CD4-positive, alpha-beta memory T cell (primary cell): ENCODE data around the gene FSHB. TPM values are rescaled to one million over a fixed set of nuclear protein-coding genes. Genes with fewer than 3 reads are reported as not detected.
"Not testable (repeated sequence)": the region's sequence is repeated elsewhere in the genome, so short reads cannot be mapped to it uniquely, and the experiment has no call there.

Experiments
- CTCF ChIA-PET: fragments of 350-600 bp; sonication (Branson Sonifier 250); formaldehyde crosslinking; loops from one replicate; lab custom pipeline; 2021; ENCODE audit warnings: inconsistent platforms; ENCODE audit not compliant: partially characterized antibody; lab: Charles Lee
- POLR2A ChIA-PET: fragments of 350-600 bp; sonication (Branson Sonifier 250); formaldehyde crosslinking; loops from one replicate; lab custom pipeline; 2021; ENCODE audit not compliant: partially characterized antibody; lab: Charles Lee
- DNase-seq, 5 donors: peaks; one replicate each; pipeline versions ENCODE4 v3.0.0 to v3.0.0-alpha.2; 2020 to 2022; ENCODE audit warnings: mixed read lengths in 1 of 5
- H3K27ac ChIP-seq: one replicate; pipeline ENCODE4 v1.7.0; 2013; ENCODE audit warnings: low read depth, low read length
- H3K27me3 ChIP-seq: 2 replicates; pipeline ENCODE4 v1.7.0; 2013; ENCODE audit warnings: mild to moderate bottlenecking, low read length, moderate library complexity; ENCODE audit not compliant: insufficient read depth
- H3K36me3 ChIP-seq: 2 replicates; pipeline ENCODE4 v1.7.0; 2013; ENCODE audit warnings: mild to moderate bottlenecking, low read length, moderate library complexity; ENCODE audit not compliant: insufficient read depth
- H3K4me1 ChIP-seq: 2 replicates; pipeline ENCODE4 v1.7.0; 2013; ENCODE audit warnings: mild to moderate bottlenecking, low read length, moderate library complexity; ENCODE audit not compliant: insufficient read depth
- H3K4me3 ChIP-seq, 2 donors: one replicate each; pipeline ENCODE4 v1.7.0; 2013; ENCODE audit warnings: low read length in 2 of 2, mild to moderate bottlenecking in 1 of 2
- H3K9me3 ChIP-seq, 2 donors: one replicate each; pipeline ENCODE4 v1.7.0; 2013; ENCODE audit warnings: low read length in 2 of 2, control low read depth in 1 of 2; ENCODE audit not compliant: control insufficient read depth in 1 of 2
- H3K27ac Mint-ChIP-seq, 7 donors: one replicate each; pipeline ENCODE4 v1.8.0; 2020 to 2021; ENCODE audit warnings: mixed read lengths in 7 of 7, mild to moderate bottlenecking in 6 of 7, inconsistent platforms in 3 of 7, moderate library complexity in 3 of 7
- H3K27me3 Mint-ChIP-seq, 2 donors: one replicate each; pipeline ENCODE4 v1.8.0; 2020 to 2021; ENCODE audit warnings: mixed read lengths in 2 of 2
- H3K36me3 Mint-ChIP-seq, 2 donors: one replicate each; pipeline ENCODE4 v1.8.0; 2020 to 2021; ENCODE audit warnings: mixed read lengths in 2 of 2, inconsistent platforms in 1 of 2, mild to moderate bottlenecking in 1 of 2
- H3K4me1 Mint-ChIP-seq, 4 donors: one replicate each; pipeline ENCODE4 v1.8.0; 2020 to 2021; ENCODE audit warnings: mixed read lengths in 4 of 4, mild to moderate bottlenecking in 1 of 4
- H3K4me3 Mint-ChIP-seq, 8 donors: one replicate each; pipeline ENCODE4 v1.8.0; 2020 to 2021; ENCODE audit warnings: mixed read lengths in 8 of 8, mild to moderate bottlenecking in 7 of 8, moderate library complexity in 6 of 8, inconsistent platforms in 3 of 8
- H3K9me3 Mint-ChIP-seq, 8 donors: one replicate each; pipeline ENCODE4 v1.8.0; 2020 to 2021; ENCODE audit warnings: mixed read lengths in 8 of 8, mild to moderate bottlenecking in 5 of 8, inconsistent platforms in 3 of 8, moderate library complexity in 1 of 8
- intact Hi-C: fragments of 100-400 bp; cut with micrococcal nuclease; formaldehyde crosslinking; loops from one replicate; pipeline ENCODE4 v1.15.1; 2023
- polyA plus RNA-seq, 2 donors: library from polyadenylated mRNA; unstranded; fragments of 300-500 nt; fragmentation: Illumina TruSeq; gene quantifications; one replicate each; pipeline ENCODE4 v1.2.3, GENCODE V29; 2021
- total RNA-seq, 2 experiments: library from RNA; stranded (reverse); gene quantifications; one replicate each; pipeline ENCODE4 v1.2.3, GENCODE V29; 2021

The FSHB gene
- total RNA-seq, result not detected
- not detected for polyA plus RNA-seq

DNA sequence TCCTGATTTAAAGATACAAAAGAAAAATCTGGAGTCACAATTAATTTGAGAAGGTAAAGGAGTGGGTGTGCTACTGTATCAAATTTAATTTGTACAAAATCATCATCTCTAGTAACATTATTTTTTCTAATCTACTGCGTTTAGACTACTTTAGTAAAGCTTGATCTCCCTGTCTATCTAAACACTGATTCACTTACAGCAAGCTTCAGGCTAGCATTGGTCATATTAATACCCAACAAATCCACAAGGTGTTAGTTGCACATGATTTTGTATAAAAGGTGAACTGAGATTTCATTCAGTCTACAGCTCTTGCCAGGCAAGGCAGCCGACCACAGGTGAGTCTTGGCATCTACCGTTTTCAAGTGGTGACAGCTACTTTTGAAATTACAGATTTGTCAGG, at the start of gene FSHB:
FSHB (plus strand) TSS at position 301 of the 400 bp plus-strand sequence. CDS start 889 bp downstream, outside the sequence.
- intact Hi-C loops, result no loop called here
- H3K27ac Mint-ChIP-seq, result no peak within 1 kb of the TSS
- ChIA-PET CTCF (no interaction called here), POLR2A (no interaction called here)
- no peaks in the 10 kb centered on the region for H3K27me3 ChIP-seq
- H3K36me3 ChIP-seq, result no peaks in the 10 kb centered on the region
- H3K27ac ChIP-seq, result no peak within 1 kb of the TSS
- no peaks in the 10 kb centered on the region for H3K9me3 ChIP-seq
- no peak within 1 kb of the TSS for H3K4me3 ChIP-seq
- H3K4me1 ChIP-seq, result no peaks in the 10 kb centered on the region
- peaks cover 0 to 3% of the 10 kb centered on the region in 2 donors for H3K36me3 Mint-ChIP-seq
- no peaks in the 10 kb centered on the region for H3K4me1 Mint-ChIP-seq
- DNase-seq, result no peak
- H3K4me3 Mint-ChIP-seq, result no peak within 1 kb of the TSS
- H3K9me3 Mint-ChIP-seq, result peaks cover 3 to 10% (median 6%) of the 10 kb centered on the region in 8 donors
- H3K27me3 Mint-ChIP-seq, result peaks cover 5 to 7% of the 10 kb centered on the region in 2 donors

GRCh38 chr11:30186748-30187147, 44.1 kb upstream of the FSHB start:
- Histone ChIP-seq H3K4me1 (no peaks in the 10 kb centered on the region), H3K27me3 (no peaks in the 10 kb centered on the region), H3K27ac (no peak overlapping the region), H3K4me3 (no peak overlapping the region), H3K36me3 (no peaks in the 10 kb centered on the region), H3K9me3 (no peaks in the 10 kb centered on the region)
- ChIA-PET POLR2A (no interaction called here), CTCF (interaction anchor here (2.0 kb wide), 1 partner anchor 10 kb away, joined by 4 read pairs; no protein-coding TSS in a partner anchor)
- Mint-ChIP-seq H3K27me3 (no peaks in the 10 kb centered on the region), H3K4me3 (no peak overlapping the region), H3K36me3 (no peaks in the 10 kb centered on the region), H3K9me3 (peaks cover 0 to 15% (median 5%) of the 10 kb centered on the region in 8 donors), H3K27ac (no peak overlapping the region), H3K4me1 (no peaks in the 10 kb centered on the region)
- intact Hi-C loops, result no loop called here
- no peak for DNase-seq

DNA sequence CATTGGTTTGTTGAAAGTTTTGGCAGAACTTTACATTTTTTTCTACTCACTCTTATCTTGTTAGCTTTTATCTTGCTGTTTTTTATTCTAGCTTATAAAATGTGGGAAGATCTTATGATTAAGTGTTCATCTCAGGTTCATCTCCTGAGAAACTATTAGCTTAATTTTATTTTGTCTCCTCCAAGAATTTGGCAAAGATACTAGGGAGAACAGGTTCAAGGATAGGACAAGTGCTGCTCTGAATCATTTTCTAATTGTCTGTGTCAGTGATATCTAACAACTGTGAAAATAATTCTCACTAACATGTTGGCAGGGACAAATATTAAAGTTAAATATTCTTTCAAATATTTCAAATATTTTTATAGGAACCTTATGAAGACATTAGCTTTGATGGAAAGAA, 38.2 kb upstream of the FSHB start:
- no peak for DNase-seq
- Mint-ChIP-seq H3K9me3 (peaks cover 0 to 2% (median 0%) of the 10 kb centered on the region in 8 donors), H3K27me3 (peaks cover 0 to 3% of the 10 kb centered on the region in 2 donors), H3K4me3 (no peak overlapping the region), H3K4me1 (no peaks in the 10 kb centered on the region), H3K36me3 (no peaks in the 10 kb centered on the region), H3K27ac (no peak overlapping the region)
- no peaks in the 10 kb centered on the region for H3K9me3 ChIP-seq
- no peak overlapping the region for H3K27ac ChIP-seq
- no peaks in the 10 kb centered on the region for H3K27me3 ChIP-seq
- no peak overlapping the region for H3K4me3 ChIP-seq
- CTCF ChIA-PET, result no interaction called here
- POLR2A ChIA-PET, result no interaction called here
- H3K4me1 ChIP-seq, result no peaks in the 10 kb centered on the region
- no peaks in the 10 kb centered on the region for H3K36me3 ChIP-seq
- intact Hi-C loops, result loop anchor here (10.0 kb wide), 1 partner anchor 132 kb away; the partner anchor contains the start of gene ARL14EP

GRCh38 chr11:30196400-30197206, 34.2 kb upstream of the FSHB start:
- ChIA-PET CTCF (interaction anchor here (0.5 to 1.8 kb wide), 10 partner anchors 10 to 196 kb away, joined by 3 to 4 read pairs (median 3); no protein-coding TSS in a partner anchor), POLR2A (no interaction called here)
- H3K27ac Mint-ChIP-seq, result no peak overlapping the region
- peaks cover 0 to 3% (median 0%) of the 10 kb centered on the region in 8 donors for H3K9me3 Mint-ChIP-seq
- intact Hi-C loops, result loop anchor here (10.0 kb wide), 1 partner anchor 128 kb away; the partner anchor contains the start of gene ARL14EP
- no peaks in the 10 kb centered on the region for H3K27me3 ChIP-seq
- H3K4me1 Mint-ChIP-seq, result no peaks in the 10 kb centered on the region
- no peak overlapping the region for H3K4me3 Mint-ChIP-seq
- H3K36me3 Mint-ChIP-seq, result no peaks in the 10 kb centered on the region
- no peaks in the 10 kb centered on the region for H3K36me3 ChIP-seq
- no peaks in the 10 kb centered on the region for H3K9me3 ChIP-seq
- DNase-seq, result peak in 4 of 5 donors; percentile 2 to 19 (median 14)
- H3K27me3 Mint-ChIP-seq, result peaks cover 0 to 3% of the 10 kb centered on the region in 2 donors
- H3K27ac ChIP-seq, result no peak overlapping the region
- no peak overlapping the region for H3K4me3 ChIP-seq
- H3K4me1 ChIP-seq, result no peaks in the 10 kb centered on the region

- intact Hi-C loops, result loop anchor here (10.0 kb wide), 1 partner anchor 127 kb away; the partner anchor contains the start of gene ARL14EP
- Mint-ChIP-seq H3K4me1 (no peaks in the 10 kb centered on the region), H3K36me3 (no peaks in the 10 kb centered on the region), H3K4me3 (no peak overlapping the region), H3K27ac (no peak overlapping the region), H3K27me3 (peaks cover 0 to 3% of the 10 kb centered on the region in 2 donors), H3K9me3 (peaks cover 0 to 3% (median 0%) of the 10 kb centered on the region in 8 donors)
- H3K27me3 ChIP-seq, result no peaks in the 10 kb centered on the region
- no peak overlapping the region for H3K4me3 ChIP-seq
- no peak for DNase-seq
- H3K36me3 ChIP-seq, result no peaks in the 10 kb centered on the region
- H3K9me3 ChIP-seq, result no peaks in the 10 kb centered on the region
- no peaks in the 10 kb centered on the region for H3K4me1 ChIP-seq
- H3K27ac ChIP-seq, result no peak overlapping the region
- ChIA-PET POLR2A (no interaction called here), CTCF (interaction anchor here (1.7 to 1.8 kb wide), 2 partner anchors 11 to 107 kb away, joined by 3 to 4 read pairs; no protein-coding TSS in a partner anchor)
These were observed 32.9 kb upstream of the FSHB start for GRCh38 chr11:30197869-30198268.

- H3K27ac Mint-ChIP-seq, H3K27me3 Mint-ChIP-seq, H3K9me3 Mint-ChIP-seq, H3K27me3 ChIP-seq, H3K27ac ChIP-seq, POLR2A ChIA-PET, H3K4me3 Mint-ChIP-seq, DNase-seq, H3K4me1 Mint-ChIP-seq, H3K36me3 ChIP-seq, H3K36me3 Mint-ChIP-seq, H3K9me3 ChIP-seq, intact Hi-C loops, H3K4me3 ChIP-seq, H3K4me1 ChIP-seq, CTCF ChIA-PET: not testable (repeated sequence)
These were observed 27.8 kb upstream of the FSHB start for GRCh38 chr11:30202989-30203388.

GRCh38 chr11:30203850-30204249, 27.0 kb upstream of the FSHB start:
- Histone ChIP-seq H3K27ac (no peak overlapping the region), H3K4me3 (no peak overlapping the region), H3K9me3 (no peaks in the 10 kb centered on the region), H3K27me3 (no peaks in the 10 kb centered on the region), H3K4me1 (no peaks in the 10 kb centered on the region), H3K36me3 (no peaks in the 10 kb centered on the region)
- ChIA-PET CTCF (no interaction called here), POLR2A (no interaction called here)
- DNase-seq, result no peak
- Mint-ChIP-seq H3K27ac (no peak overlapping the region), H3K9me3 (peaks cover 0 to 2% (median 0%) of the 10 kb centered on the region in 8 donors), H3K36me3 (no peaks in the 10 kb centered on the region), H3K4me3 (no peak overlapping the region), H3K27me3 (peaks cover 0 to 7% of the 10 kb centered on the region in 2 donors), H3K4me1 (peaks cover 0 to 6% (median 0%) of the 10 kb centered on the region in 4 donors)
- intact Hi-C loops, result no loop called here
